Left colon (tissue), 2 donors: ENCODE data around the gene UBE3C. TPM values are rescaled to one million over a fixed set of nuclear protein-coding genes. Genes with fewer than 3 reads are reported as not detected.

ENCODE experiments used
- ATAC-seq: fragments of 200-7000 bp; cut with Tn5 transposase; one replicate; pipeline ENCODE4 v1.9.1; 2020; ENCODE audit warnings: mild to moderate bottlenecking, moderate library complexity
- DNase-seq, 2 donors: peaks; one replicate each; pipeline ENCODE4 v3.0.0-alpha.2; 2020
- intact Hi-C, 2 donors: fragments of 100-400 bp; cut with DNase I in 1 of 2; cut with micrococcal nuclease in 1 of 2; formaldehyde crosslinking; loops; one replicate each; pipeline versions ENCODE4 v1.11.2 to v1.14.0; 2022; cut with DNase I, micrococcal nuclease
- total RNA-seq, 2 donors: library from RNA; stranded (reverse); fragmentation: NEBNext Ultra II Directional; extraction: Animal tissue kit (Norgen Biotek cat#: 25700); gene quantifications; one replicate each; pipeline ENCODE4 v1.2.1, GENCODE V29; 2021
- donor health status: DM: no; HTN: no; CAD: no.
- donor health status: DM: yes; HTN: yes; CAD: no.

Gene UBE3C
- total RNA-seq, 2 donors from 2014 or later: 54.4 to 71.8 TPM

DNA sequence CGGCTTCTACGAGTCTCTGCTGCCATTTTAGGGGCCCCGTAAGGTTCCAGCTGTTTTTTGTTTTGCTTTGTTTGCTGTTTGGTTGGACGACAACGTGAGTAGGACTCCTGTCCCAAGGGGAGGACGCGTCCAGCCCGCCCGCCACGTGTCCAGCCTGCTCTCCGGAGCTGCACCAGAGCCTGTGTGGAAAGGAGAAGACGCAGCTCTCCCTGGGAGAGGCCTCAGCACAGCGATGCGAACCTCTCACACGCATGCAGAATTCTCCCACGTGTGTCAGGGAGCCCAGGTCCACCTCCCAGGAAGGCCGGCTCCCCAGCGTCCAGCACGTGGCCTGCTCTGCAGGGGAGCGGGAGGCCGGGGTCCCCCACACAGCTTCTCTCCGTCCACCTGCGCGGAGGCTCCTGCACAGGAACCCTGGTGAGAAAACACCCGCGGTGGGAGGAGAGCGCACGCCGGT, 161.7 kb downstream of the UBE3C start:
- intact Hi-C loops: no loop called here
- DNase-seq (no peak), ATAC-seq (no peak)

DNA sequence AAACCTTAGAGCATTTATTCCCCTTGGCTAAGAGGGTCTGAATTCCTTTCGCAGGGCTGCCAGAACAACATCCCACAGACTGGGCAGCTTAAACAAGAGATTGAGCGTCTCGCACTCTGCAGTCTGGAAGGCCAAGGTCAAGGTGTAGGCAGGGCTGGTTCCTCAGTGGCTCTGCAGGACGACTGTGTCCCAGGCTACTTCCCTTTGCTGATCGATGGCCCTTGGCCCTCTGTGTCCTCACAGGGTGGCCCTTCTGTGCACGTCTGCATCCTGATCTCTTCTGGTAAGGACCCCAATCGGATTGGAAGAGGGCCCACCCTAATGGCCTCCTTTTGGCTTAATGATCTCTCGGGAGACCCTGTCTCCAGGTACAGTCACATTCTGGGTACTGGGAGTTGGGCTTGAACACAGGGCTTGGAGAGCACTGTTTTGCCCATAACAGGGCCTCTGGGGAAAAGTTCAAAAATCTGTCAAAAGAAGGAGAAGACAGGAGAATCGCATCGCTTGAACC, 162.9 kb downstream of the UBE3C start:
- ATAC-seq (no peak), DNase-seq (no peak)
- intact Hi-C loops: no loop called here

DNA sequence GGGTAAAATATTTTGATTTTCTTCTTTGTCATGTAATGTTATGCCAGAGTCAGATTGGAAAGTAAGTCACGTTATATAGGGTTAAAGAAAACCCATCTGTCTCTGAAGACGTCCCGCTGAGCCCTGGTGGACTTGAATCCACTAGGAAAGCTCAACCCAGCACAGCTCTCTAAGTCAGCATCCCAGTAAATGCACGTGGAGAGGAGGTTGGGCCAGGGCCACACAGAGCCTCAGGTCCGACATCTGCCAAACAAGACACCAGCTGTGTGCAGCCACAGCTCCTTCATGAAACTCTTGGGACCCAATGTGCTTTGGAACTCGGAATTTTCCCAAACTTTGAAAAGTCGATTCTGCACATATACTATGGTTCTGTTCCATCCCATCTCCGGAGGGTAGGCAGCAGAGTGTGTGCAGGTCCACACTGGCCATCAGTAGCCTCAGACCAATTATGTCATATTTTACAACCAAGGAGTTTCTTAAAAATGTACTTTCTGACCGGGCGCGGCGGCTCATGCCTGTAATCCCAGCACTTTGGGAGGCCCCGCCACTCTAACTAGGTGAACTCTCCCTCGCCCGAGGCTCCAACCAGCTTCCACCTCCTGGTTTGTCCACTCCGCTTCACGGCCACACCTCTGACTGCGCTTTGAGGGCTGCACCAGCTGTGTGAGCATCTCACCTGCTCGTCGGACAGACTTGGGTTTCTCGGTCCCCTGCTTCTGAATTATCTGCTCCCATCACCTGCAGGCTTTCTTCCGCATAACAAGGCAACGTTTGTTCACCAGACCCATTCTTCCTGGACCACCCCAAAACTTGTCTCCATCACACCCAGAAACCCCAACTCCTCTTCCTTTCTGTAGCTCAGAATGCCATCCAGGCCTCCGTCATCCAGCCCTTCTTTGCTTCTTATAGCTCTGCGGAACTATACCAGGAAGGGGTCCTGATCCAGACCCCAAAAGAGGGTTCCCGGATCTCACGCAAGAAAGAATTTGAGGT, 168.4 kb downstream of the UBE3C start:
- intact Hi-C loops: no loop called here
- ATAC-seq (no peak), DNase-seq (no peak)

DNA sequence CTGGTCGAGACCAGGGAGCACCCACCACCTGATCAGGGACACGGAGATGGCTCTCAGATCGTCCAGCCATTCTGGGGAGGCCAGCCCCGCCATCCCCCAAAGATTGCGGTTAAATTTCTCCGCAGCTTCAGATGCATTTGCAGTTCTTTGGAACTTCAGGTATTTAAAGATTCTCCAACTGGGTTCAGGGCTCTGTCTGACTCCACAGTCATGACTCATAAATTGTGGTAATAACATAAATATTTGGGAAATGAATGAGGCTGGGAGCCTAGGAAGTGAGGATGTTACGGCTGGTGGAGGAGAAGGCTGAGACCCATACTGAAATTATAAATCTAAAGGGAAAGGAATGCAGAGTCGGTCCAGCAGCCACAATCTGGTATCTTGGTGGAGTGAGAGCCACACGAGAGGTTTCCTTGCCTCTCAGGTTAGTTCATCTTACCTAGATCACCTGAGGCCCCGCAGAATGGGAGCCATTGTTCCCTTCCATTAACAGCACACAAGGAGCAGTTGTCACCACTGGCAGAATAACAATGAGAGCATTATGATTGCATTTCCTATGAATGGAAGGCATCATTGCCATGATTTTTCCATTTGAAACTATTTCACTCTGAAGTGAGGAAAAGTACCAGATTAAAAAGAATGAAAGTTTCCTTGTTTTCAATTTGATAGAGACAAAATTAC, 171.4 kb downstream of the UBE3C start:
- ATAC-seq (no peak), DNase-seq (no peak)
- intact Hi-C loops: no loop called here

DNA sequence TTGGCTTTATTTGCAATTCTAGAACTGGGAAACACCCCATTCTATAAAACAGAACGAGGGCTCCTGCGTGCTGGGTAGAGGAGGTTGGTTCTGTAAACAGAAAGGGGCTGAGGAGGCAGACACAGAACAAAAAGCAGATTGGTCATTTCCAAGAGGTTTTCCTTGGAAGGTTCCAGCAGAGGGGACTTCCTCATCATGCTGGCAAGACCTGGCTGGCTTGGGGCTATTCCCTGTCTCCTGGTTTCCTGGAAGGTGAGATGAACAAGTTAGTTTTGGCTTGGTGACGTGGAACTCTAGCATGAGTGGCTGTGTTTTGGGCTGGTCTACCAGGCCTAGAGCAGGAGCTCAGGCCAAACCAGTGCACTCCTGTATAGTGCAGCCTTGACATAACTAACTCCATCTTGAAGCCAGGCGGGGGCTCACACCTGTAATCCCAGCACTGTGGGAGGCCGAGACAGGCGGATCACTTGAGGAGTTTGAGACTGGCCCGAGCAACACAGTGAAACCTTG, 172.0 kb downstream of the UBE3C start:
- intact Hi-C loops: no loop called here
- ATAC-seq: no peak

DNA sequence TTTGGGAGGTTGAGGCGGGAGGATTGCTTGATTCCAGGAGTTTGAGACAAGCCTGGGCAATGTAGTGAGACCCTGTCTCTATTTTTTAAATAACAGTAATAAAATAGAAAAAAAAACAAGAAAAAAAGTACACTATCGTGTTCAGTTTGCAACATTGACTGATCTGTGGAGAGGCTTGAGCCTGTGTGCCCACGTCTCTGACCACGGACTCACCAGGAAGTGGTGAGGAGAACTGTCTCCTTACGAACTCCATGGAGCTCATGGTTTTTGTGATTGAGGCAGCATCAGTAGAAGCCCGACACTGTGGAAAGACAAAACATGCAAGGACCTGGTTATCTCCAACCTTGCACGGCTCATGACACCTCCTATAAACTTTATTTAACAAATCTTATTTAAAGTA, 174.2 kb downstream of the UBE3C start:
- ATAC-seq: no peak
- intact Hi-C loops: no loop called here

More for the DNA sequence above, 172.0 kb downstream of the UBE3C start:
- no peak for DNase-seq

DNA sequence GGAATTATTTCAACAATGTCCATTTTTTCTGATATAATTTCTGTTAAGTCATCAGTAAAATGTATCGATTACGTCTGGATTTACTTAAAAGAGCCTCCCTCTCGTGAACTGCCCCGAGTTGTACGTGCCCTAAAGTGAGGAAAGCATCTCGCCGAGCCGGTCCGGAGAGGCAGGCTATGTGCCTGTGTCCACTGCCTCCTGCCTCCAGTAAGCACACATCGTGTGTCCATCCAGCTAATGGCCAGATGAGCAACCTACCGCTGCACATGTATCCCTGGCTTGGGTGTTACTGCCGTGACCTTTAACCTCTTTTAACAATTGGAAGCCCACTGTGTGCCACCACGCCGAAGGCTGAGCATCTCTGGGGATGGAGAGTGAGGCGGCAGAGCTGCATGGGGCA, 174.9 kb downstream of the UBE3C start:
- intact Hi-C loops: no loop called here
- ATAC-seq (no peak), DNase-seq (no peak)

More for the DNA sequence above, 174.2 kb downstream of the UBE3C start:
- no peak for DNase-seq

DNA sequence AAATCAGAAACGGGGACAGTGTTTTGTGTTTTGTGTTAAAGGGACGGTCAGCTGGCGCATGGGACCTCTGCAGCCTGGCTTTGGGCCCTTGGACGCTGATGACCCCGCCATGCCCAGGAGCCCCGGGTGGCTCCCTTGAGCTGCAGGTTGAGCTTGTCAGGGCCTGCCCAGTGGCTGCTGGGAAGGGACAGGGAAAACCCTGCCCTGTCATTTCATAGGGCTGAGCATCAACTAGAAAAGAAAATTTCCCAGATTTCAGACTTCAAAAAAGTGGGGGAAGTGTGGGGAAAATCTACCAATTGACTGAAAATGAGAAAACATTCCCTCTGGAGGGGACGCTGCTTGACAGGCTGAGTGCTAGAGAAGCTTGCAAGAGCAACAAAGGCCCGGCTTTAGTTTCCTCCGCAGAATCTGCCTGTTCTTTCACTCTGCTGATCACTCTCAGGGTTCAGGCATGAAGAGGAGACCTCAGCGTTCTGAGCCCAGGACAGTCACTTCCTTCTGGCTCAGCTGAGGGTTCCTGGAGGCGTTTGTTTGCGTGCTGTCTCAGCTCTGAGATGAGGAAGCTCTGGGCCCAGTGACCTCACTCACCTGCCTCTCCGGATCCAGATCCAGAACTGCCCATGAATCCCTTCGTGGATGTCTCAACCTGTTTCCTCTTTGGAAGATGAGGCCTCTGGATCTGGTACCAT, 179.4 kb downstream of the UBE3C start:
- intact Hi-C loops: no loop called here
- DNase-seq: peak; percentile 32 to 42
- ATAC-seq: peak; percentile 87

Other genes with a start within 250 kb of the UBE3C start
- gene LMBR1, start 245.7 kb upstream of the UBE3C start, total RNA-seq: 10 to 100 TPM; 48.9 to 49.9 TPM
- 10 to 100 TPM; 13.3 to 16.1 TPM for gene NOM1, start 189.2 kb upstream of the UBE3C start, total RNA-seq
- 10 to 100 TPM; 15.9 to 20.4 TPM for gene MNX1, start 128.3 kb upstream of the UBE3C start, total RNA-seq
- gene DNAJB6, start 198.1 kb downstream of the UBE3C start, total RNA-seq: 10 to 100 TPM; 68.8 to 83.5 TPM